NT2/D1 (cell line): ENCODE results near the gene GRIA4.

Experiments
- SUZ12 ChIP-seq: IDR thresholded peaks from 2 replicates; pipeline ENCODE4 v1.6.1; 2011; ENCODE audit not compliant: insufficient read length, insufficient read depth; ENCODE audit errors: extremely low read depth
- YY1 ChIP-seq: IDR thresholded peaks from 2 replicates; pipeline ENCODE4 v1.6.1; 2011; ENCODE audit not compliant: insufficient read length, insufficient read depth
- ZNF274 ChIP-seq: IDR thresholded peaks from 2 replicates; pipeline ENCODE4 v1.6.1; 2011; ENCODE audit warnings: mild to moderate bottlenecking, low read depth, low read length

GRCh38 chr11:105937331-105937730 is 327.5 kb downstream of the GRIA4 start:
- no peak for TF ChIP-seq YY1
- TF ChIP-seq SUZ12, result no peak
- no peak for TF ChIP-seq ZNF274
